A549 treated with ZK216348 at 1 μM for 4 hours (cell line): ENCODE measurements around the gene GATAD1. TPM values are rescaled to one million over a fixed set of nuclear protein-coding genes. Genes with fewer than 3 reads are reported as not detected.

Experiments used
- total RNA-seq: library from RNA; stranded (reverse); fragments of 200-300 nt; extraction: Qiagen RNA extraction; gene quantifications from 5 replicates; pipeline ENCODE4 v1.2.3, GENCODE V29; 2022; ENCODE audit warnings: low read depth

GATAD1 gene, protein sequence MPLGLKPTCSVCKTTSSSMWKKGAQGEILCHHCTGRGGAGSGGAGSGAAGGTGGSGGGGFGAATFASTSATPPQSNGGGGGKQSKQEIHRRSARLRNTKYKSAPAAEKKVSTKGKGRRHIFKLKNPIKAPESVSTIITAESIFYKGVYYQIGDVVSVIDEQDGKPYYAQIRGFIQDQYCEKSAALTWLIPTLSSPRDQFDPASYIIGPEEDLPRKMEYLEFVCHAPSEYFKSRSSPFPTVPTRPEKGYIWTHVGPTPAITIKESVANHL
- total RNA-seq = 13.6 to 21.0 TPM (median 18.4 TPM) in 5 replicates

DNA sequence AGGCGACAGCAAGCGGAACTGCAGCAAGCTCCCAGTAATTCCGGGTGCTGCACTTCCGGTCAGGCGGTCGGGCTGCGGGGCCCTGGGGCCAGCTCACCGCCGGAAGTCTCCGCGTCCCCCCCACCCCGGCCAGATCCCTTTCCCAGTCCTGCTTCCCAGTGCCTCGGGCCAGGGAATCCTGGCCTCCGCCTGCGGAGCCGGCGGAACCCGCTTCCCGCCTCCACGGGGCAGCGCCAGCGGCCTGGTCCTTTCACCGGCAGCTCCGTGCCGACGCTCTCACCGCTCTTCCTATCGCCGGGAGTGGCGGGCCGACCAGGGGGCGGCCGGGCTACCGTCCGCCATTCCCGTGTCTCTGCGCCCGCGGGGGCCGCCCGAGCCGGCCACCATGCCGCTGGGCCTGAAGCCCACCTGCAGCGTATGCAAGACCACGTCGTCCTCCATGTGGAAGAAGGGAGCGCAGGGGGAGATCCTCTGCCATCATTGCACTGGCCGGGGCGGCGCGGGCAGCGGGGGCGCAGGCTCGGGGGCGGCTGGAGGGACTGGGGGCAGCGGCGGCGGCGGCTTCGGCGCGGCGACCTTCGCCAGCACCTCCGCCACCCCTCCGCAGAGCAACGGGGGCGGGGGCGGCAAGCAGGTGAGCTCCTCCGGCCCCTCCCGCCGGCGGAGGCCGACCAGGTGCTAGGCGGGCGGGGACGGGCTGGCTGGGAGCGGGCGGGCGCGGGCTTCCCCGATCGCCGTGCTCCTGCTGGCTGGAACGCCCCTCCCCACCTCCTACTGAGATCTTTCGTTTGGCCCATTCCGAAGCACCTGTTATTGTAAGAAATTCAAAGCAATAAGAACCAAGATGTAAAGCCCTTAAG, at the start of gene GATAD1:
Gene GATAD1 (plus strand): TSS at position 138 of the 860 bp plus-strand sequence. CDS start 248 bp downstream, at position 386.

DNA sequence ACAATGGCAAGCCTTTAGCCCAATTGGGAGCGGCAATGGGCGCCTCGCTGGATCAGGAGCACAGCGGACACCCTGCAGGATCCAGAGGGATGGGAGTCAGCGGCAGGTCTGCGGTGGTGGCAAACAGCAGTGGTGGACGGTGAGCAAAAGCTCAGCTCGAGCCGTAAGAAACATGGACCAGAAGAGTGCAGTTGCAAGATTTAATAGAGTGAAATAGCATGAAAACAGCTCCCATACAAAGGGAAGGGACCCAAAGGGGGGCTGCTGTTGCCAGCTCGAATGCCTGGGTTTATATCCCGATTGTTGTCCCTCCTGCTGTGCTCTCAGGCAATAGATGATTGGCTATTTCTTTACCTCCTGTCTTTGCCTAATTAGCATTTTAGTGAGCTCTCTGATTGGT, 30.4 kb downstream of the GATAD1 start, which contains the start of gene ERVW-1:
Gene ERVW-1 (minus strand): TSS at position 266 of the 400 bp plus-strand sequence. CDS start 7,565 bp downstream, outside the sequence.

Other genes starting within 250 kb of the GATAD1 start
- gene KRIT1, start 201.6 kb upstream of the GATAD1 start, total RNA-seq = 23.3 to 28.4 TPM (median 26.7 TPM) in 5 replicates
- 14.1 to 23.3 TPM (median 20.3 TPM) in 5 replicates for gene ANKIB1, start 201.5 kb upstream of the GATAD1 start, total RNA-seq
- gene ERVW-1, start 30.5 kb downstream of the GATAD1 start, total RNA-seq = not detected in 5 replicates
- gene PEX1, start 81.0 kb downstream of the GATAD1 start, total RNA-seq = 3.9 to 7.4 TPM (median 5.5 TPM) in 5 replicates
- 6.2 to 8.9 TPM (median 6.4 TPM) in 5 replicates for gene RBM48, start 81.3 kb downstream of the GATAD1 start, total RNA-seq
- 21.0 to 30.0 TPM (median 24.6 TPM) in 5 replicates for gene FAM133B, start 142.9 kb downstream of the GATAD1 start, total RNA-seq